Effector CD4-positive, alpha-beta T cell (primary cell): ENCODE measurements around the gene RIMS4.

Source experiments
- DNase-seq: peaks from one replicate; pipeline ENCODE4 v3.0.0-alpha.2; 2020

RIMS4 gene

GRCh38 chr20:44737116-44737515 lies 73.2 kb downstream of the RIMS4 start:
- no peak for DNase-seq

- DNase-seq: no peak
Measured at GRCh38 chr20:44736170-44737021, 74.0 kb downstream of the RIMS4 start.

- DNase-seq: no peak
Measured at GRCh38 chr20:44735816-44736169, 74.6 kb downstream of the RIMS4 start.

- DNase-seq: no peak
Measured at GRCh38 chr20:44734938-44735337, 75.4 kb downstream of the RIMS4 start.

- peak; percentile 42 for DNase-seq
Measured at GRCh38 chr20:44733341-44734069, 76.8 kb downstream of the RIMS4 start.

- no peak for DNase-seq
Measured at GRCh38 chr20:44732327-44732726, 78.0 kb downstream of the RIMS4 start.

- DNase-seq: no peak
Measured at GRCh38 chr20:44731657-44732056, 78.7 kb downstream of the RIMS4 start.

GRCh38 chr20:44730441-44730840 lies 79.9 kb downstream of the RIMS4 start:
- DNase-seq: no peak

- DNase-seq: no peak
Measured at GRCh38 chr20:44728801-44729443, 81.4 kb downstream of the RIMS4 start.

- DNase-seq: no peak
Measured at GRCh38 chr20:44727651-44728050, 82.7 kb downstream of the RIMS4 start.

- DNase-seq: no peak
Measured at GRCh38 chr20:44727039-44727438, 83.3 kb downstream of the RIMS4 start.

- no peak for DNase-seq
Measured at GRCh38 chr20:44725837-44726236, 84.5 kb downstream of the RIMS4 start.

- no peak for DNase-seq
Measured at GRCh38 chr20:44724423-44725091, 85.8 kb downstream of the RIMS4 start.

- DNase-seq: no peak
Measured at GRCh38 chr20:44723798-44724362, 86.5 kb downstream of the RIMS4 start.

- DNase-seq: no peak
Measured at GRCh38 chr20:44723391-44723790, 87.0 kb downstream of the RIMS4 start.

- DNase-seq: no peak
Measured at GRCh38 chr20:44722990-44723389, 87.4 kb downstream of the RIMS4 start.

GRCh38 chr20:44721785-44722054 lies 88.6 kb downstream of the RIMS4 start:
- DNase-seq: no peak

- DNase-seq: no peak
Measured at GRCh38 chr20:44720997-44721784, 89.2 kb downstream of the RIMS4 start.

- no peak for DNase-seq
Measured at GRCh38 chr20:44720621-44720996, 89.7 kb downstream of the RIMS4 start.

GRCh38 chr20:44719841-44720240 lies 90.5 kb downstream of the RIMS4 start:
- no peak for DNase-seq

GRCh38 chr20:44717986-44718385 lies 92.4 kb downstream of the RIMS4 start:
- no peak for DNase-seq
